ENCODE data around the gene LDLR.
"Not testable (repeated sequence)": the region's sequence is repeated elsewhere in the genome, so short reads cannot be mapped to it uniquely, and the experiment has no call there.

LDLR gene

GRCh38 chr19:11176466-11177193 is 87.4 kb downstream of the LDLR start:
- DNase-seq, result no peak

DNA sequence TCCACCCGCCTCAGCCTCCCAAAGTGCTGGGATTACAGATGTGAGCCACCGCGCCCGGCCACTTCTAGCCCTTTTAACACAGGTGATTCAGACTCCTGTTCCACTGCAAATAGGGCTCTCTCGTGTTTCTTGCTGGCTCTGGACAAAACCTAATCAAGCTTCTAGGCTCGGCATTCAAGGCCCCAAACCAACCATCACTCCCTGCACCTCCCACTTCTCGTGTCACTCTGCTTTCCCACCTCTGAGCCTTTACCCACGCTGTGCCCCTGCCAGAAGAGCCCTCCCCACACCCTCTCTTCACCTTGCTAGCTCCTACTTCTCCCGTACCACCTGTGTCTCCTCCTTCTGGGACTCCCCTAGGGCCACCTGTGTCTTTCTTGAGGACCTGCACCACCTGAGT is 88.3 kb downstream of the LDLR start:
- no peak for DNase-seq

GRCh38 chr19:11179145-11179465 is 89.8 kb downstream of the LDLR start:
- DNase-seq, result not testable (repeated sequence)

- DNase-seq, result no peak
These were observed 90.5 kb downstream of the LDLR start for GRCh38 chr19:11179716-11180297.

- no peak for DNase-seq
These were observed 91.1 kb downstream of the LDLR start for GRCh38 chr19:11180346-11180745.

GRCh38 chr19:11180975-11181374 is 91.7 kb downstream of the LDLR start:
- not testable (repeated sequence) for DNase-seq

DNA sequence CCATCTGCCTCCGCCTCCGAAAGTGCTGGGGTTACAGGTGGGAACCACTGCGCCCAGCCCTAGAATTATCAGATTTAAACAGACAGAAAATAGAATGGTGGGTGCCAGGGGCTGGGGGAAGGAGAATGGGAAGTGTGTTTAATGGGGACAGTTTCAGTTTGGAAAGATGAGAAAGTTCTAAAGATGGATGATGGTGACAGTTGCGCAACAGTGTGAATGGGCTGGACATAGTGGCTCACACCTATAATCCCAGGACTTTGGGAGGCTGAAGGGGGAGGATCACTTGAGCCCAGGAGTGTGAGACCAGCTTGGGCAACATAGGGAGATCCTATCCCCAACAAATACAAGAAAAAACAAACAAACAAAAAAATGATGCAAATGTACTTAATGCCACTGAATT is 92.2 kb downstream of the LDLR start:
- no peak for DNase-seq

All from DMS153 (cell line).